Measurements from ENCODE around the gene MARCHF10. TPM values are rescaled to one million over a fixed set of nuclear protein-coding genes. Genes with fewer than 3 reads are reported as not detected.

The MARCHF10 gene
- total RNA-seq, 2 donors from 2014 or later, result not detected

GRCh38 chr17:62822080-62822904 lies 14.2 kb upstream of the MARCHF10 start:
- no peak for TF ChIP-seq CTCF (IDR thresholded peaks at IDR 0.05)
- H3K27ac ChIP-seq, result no peak overlapping the region
- peak; percentile 59 for DNase-seq (ENCODE audit: low spot score)
- H3K27me3 ChIP-seq, result no peaks in the 10 kb centered on the region
- H3K4me3 ChIP-seq, result no peak overlapping the region
- H3K9me3 ChIP-seq, result no peaks in the 10 kb centered on the region
- H3K4me1 ChIP-seq, result peaks cover 0 to 6% of the 10 kb centered on the region in 2 donors
- H3K36me3 ChIP-seq, result no peaks in the 10 kb centered on the region

- TF ChIP-seq CTCF (IDR thresholded peaks at IDR 0.05), result no peak
These were observed 13.3 kb upstream of the MARCHF10 start for GRCh38 chr17:62821189-62822079.

GRCh38 chr17:62819511-62820221 lies 11.6 kb upstream of the MARCHF10 start:
- Histone ChIP-seq H3K36me3 (no peaks in the 10 kb centered on the region), H3K4me3 (no peak overlapping the region), H3K9me3 (no peaks in the 10 kb centered on the region), H3K27ac (peak overlapping the region in 1 of 2 donors; percentile 19), H3K4me1 (peaks cover 0 to 6% of the 10 kb centered on the region in 2 donors), H3K27me3 (no peaks in the 10 kb centered on the region)
- TF ChIP-seq CTCF (IDR thresholded peaks at IDR 0.05), result no peak
- DNase-seq (ENCODE audit: low spot score), result peak; percentile 91

More at GRCh38 chr17:62821189-62822079, 13.3 kb upstream of the MARCHF10 start:
- Histone ChIP-seq H3K9me3 (no peaks in the 10 kb centered on the region), H3K4me3 (no peak overlapping the region), H3K27me3 (no peaks in the 10 kb centered on the region), H3K4me1 (peaks cover 0 to 6% of the 10 kb centered on the region in 2 donors), H3K27ac (no peak overlapping the region), H3K36me3 (no peaks in the 10 kb centered on the region)
- DNase-seq (ENCODE audit: low spot score), result peak; percentile 40

GRCh38 chr17:62818526-62818925 lies 10.4 kb upstream of the MARCHF10 start:
- no peaks in the 10 kb centered on the region for H3K27me3 ChIP-seq
- peak; percentile 18 for DNase-seq (ENCODE audit: low spot score)
- TF ChIP-seq CTCF (IDR thresholded peaks at IDR 0.05), result no peak
- H3K4me1 ChIP-seq, result peaks cover 0 to 6% of the 10 kb centered on the region in 2 donors
- no peak overlapping the region for H3K4me3 ChIP-seq
- H3K9me3 ChIP-seq, result peaks cover 0 to 6% of the 10 kb centered on the region in 2 donors
- H3K27ac ChIP-seq, result no peak overlapping the region
- no peaks in the 10 kb centered on the region for H3K36me3 ChIP-seq

- peaks cover 0 to 6% of the 10 kb centered on the region in 2 donors for H3K4me1 ChIP-seq
- no peak for DNase-seq (ENCODE audit: low spot score)
- H3K27me3 ChIP-seq, result no peaks in the 10 kb centered on the region
- no peak overlapping the region for H3K4me3 ChIP-seq
- TF ChIP-seq CTCF (IDR thresholded peaks at IDR 0.05), result no peak
- peaks cover 0 to 11% of the 10 kb centered on the region in 2 donors for H3K9me3 ChIP-seq
- no peak overlapping the region for H3K27ac ChIP-seq
- H3K36me3 ChIP-seq, result no peaks in the 10 kb centered on the region
These were observed 8.2 kb upstream of the MARCHF10 start for GRCh38 chr17:62816282-62816839.

All from right atrium auricular region (tissue), 2 donors.